ENCODE results near the gene CCRL2. TPM values are rescaled to one million over a fixed set of nuclear protein-coding genes. Genes with fewer than 3 reads are reported as not detected.

Gene CCRL2, protein sequence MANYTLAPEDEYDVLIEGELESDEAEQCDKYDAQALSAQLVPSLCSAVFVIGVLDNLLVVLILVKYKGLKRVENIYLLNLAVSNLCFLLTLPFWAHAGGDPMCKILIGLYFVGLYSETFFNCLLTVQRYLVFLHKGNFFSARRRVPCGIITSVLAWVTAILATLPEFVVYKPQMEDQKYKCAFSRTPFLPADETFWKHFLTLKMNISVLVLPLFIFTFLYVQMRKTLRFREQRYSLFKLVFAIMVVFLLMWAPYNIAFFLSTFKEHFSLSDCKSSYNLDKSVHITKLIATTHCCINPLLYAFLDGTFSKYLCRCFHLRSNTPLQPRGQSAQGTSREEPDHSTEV
- 0.33 TPM in 1 of 2 replicates, not detected in the other for total RNA-seq

DNA sequence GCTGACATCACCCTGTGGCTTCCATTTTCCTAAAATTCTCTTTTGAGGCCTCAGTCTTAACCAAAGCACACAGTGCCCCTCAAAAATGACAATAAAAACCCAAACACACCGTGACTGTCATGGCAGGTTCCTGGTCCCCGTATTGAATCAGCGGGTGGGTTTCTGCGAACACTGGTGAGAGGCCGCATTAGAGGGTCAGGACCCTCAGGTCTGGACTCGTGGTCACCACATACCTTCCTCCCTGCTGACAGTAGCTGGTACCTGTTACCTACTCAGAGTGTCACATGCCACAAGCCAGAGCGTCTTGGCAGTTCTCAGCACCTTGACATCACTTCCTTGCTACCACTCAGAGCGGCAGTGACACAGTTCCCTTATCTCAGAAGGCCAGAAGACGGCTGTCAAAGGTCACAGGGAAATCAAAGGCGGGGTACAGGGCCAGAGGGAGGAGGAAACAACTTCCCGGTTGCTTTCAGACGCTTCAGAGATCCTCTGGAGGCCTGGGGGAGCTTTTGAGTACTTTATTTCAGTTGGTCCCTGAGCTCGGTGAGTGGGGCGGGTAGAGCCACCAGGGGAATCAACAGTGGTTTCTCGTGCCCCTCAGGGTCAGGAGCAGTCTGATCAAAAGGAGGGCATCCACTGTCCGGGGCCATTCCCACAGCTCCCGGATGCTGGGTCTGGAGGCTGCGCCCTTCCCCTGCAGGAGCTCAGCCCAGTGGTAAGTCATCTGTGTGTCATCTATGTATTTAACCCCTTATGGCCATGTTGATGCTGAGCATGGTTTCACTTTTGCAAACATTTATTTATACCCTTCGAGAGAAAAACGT is at the start of gene CCRL2, which contains the start of gene CCR5AS:
Gene CCRL2, plus strand, starts transcription at position 472 of the 824 bp plus-strand sequence. CDS start 821 bp downstream, outside the sequence.
Gene CCR5AS, minus strand, starts transcription at position 279 of the 824 bp plus-strand sequence.

DNA sequence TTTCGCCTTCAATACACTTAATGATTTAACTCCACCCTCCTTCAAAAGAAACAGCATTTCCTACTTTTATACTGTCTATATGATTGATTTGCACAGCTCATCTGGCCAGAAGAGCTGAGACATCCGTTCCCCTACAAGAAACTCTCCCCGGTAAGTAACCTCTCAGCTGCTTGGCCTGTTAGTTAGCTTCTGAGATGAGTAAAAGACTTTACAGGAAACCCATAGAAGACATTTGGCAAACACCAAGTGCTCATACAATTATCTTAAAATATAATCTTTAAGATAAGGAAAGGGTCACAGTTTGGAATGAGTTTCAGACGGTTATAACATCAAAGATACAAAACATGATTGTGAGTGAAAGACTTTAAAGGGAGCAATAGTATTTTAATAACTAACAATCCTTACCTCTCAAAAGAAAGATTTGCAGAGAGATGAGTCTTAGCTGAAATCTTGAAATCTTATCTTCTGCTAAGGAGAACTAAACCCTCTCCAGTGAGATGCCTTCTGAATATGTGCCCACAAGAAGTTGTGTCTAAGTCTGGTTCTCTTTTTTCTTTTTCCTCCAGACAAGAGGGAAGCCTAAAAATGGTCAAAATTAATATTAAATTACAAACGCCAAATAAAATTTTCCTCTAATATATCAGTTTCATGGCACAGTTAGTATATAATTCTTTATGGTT is 36.1 kb upstream of the CCRL2 start, which contains the start of gene CCR5:
Gene CCR5, plus strand, starts transcription at position 108 of the 680 bp plus-strand sequence. CDS start 1,957 bp downstream, outside the sequence.

Other genes with a start within 250 kb of the CCRL2 start
- gene CCR1, start 198.9 kb upstream of the CCRL2 start, total RNA-seq = not detected in 2 replicates
- not detected in 2 replicates for gene CCR3, start 164.8 kb upstream of the CCRL2 start, total RNA-seq
- not detected in 2 replicates for gene CCR2, start 53.1 kb upstream of the CCRL2 start, total RNA-seq
- gene CCR5, start 36.3 kb upstream of the CCRL2 start, total RNA-seq = not detected in 2 replicates
- not detected in 2 replicates for gene LTF, start 57.6 kb downstream of the CCRL2 start, total RNA-seq
- not detected in 2 replicates for gene RTP3, start 90.7 kb downstream of the CCRL2 start, total RNA-seq
- under 0.01 and 0.16 TPM in 2 replicates for gene LRRC2, start 159.0 kb downstream of the CCRL2 start, total RNA-seq
- not detected in 2 replicates for gene FAM240A, start 205.3 kb downstream of the CCRL2 start, total RNA-seq

Measured in mesangial cell (primary cell).